ENCODE results near the gene AIMP2. TPM values are rescaled to one million over a fixed set of nuclear protein-coding genes. Genes with fewer than 3 reads are reported as not detected.

Gene AIMP2
- total and polyA plus RNA-seq, 2 of the 8 experiments (the other 6 are each of a cell fraction or from before 2014, with no cell fraction given): 85.6 to 99.0 TPM

DNA sequence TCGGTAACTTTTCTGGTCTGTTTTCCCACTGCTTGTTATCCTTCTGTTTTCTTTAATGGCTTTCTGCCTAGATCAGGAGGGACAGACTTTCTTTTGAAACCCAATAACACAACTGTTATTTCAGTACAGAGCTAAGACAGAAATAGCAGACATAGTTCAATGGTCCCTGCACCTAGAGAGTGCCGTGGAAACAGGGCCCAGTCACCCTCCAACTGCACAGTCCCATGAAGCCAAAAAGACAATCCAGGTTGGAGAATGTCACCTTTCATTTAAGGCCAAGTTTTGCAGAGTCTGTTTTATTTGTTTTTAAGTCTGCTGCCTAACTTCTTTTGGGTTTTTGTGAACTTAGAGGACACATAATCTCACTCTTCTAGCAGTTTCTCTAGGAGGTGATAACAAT is 2.5 kb downstream of the AIMP2 start (continued):
- TF ChIP-seq, protein P1, sequence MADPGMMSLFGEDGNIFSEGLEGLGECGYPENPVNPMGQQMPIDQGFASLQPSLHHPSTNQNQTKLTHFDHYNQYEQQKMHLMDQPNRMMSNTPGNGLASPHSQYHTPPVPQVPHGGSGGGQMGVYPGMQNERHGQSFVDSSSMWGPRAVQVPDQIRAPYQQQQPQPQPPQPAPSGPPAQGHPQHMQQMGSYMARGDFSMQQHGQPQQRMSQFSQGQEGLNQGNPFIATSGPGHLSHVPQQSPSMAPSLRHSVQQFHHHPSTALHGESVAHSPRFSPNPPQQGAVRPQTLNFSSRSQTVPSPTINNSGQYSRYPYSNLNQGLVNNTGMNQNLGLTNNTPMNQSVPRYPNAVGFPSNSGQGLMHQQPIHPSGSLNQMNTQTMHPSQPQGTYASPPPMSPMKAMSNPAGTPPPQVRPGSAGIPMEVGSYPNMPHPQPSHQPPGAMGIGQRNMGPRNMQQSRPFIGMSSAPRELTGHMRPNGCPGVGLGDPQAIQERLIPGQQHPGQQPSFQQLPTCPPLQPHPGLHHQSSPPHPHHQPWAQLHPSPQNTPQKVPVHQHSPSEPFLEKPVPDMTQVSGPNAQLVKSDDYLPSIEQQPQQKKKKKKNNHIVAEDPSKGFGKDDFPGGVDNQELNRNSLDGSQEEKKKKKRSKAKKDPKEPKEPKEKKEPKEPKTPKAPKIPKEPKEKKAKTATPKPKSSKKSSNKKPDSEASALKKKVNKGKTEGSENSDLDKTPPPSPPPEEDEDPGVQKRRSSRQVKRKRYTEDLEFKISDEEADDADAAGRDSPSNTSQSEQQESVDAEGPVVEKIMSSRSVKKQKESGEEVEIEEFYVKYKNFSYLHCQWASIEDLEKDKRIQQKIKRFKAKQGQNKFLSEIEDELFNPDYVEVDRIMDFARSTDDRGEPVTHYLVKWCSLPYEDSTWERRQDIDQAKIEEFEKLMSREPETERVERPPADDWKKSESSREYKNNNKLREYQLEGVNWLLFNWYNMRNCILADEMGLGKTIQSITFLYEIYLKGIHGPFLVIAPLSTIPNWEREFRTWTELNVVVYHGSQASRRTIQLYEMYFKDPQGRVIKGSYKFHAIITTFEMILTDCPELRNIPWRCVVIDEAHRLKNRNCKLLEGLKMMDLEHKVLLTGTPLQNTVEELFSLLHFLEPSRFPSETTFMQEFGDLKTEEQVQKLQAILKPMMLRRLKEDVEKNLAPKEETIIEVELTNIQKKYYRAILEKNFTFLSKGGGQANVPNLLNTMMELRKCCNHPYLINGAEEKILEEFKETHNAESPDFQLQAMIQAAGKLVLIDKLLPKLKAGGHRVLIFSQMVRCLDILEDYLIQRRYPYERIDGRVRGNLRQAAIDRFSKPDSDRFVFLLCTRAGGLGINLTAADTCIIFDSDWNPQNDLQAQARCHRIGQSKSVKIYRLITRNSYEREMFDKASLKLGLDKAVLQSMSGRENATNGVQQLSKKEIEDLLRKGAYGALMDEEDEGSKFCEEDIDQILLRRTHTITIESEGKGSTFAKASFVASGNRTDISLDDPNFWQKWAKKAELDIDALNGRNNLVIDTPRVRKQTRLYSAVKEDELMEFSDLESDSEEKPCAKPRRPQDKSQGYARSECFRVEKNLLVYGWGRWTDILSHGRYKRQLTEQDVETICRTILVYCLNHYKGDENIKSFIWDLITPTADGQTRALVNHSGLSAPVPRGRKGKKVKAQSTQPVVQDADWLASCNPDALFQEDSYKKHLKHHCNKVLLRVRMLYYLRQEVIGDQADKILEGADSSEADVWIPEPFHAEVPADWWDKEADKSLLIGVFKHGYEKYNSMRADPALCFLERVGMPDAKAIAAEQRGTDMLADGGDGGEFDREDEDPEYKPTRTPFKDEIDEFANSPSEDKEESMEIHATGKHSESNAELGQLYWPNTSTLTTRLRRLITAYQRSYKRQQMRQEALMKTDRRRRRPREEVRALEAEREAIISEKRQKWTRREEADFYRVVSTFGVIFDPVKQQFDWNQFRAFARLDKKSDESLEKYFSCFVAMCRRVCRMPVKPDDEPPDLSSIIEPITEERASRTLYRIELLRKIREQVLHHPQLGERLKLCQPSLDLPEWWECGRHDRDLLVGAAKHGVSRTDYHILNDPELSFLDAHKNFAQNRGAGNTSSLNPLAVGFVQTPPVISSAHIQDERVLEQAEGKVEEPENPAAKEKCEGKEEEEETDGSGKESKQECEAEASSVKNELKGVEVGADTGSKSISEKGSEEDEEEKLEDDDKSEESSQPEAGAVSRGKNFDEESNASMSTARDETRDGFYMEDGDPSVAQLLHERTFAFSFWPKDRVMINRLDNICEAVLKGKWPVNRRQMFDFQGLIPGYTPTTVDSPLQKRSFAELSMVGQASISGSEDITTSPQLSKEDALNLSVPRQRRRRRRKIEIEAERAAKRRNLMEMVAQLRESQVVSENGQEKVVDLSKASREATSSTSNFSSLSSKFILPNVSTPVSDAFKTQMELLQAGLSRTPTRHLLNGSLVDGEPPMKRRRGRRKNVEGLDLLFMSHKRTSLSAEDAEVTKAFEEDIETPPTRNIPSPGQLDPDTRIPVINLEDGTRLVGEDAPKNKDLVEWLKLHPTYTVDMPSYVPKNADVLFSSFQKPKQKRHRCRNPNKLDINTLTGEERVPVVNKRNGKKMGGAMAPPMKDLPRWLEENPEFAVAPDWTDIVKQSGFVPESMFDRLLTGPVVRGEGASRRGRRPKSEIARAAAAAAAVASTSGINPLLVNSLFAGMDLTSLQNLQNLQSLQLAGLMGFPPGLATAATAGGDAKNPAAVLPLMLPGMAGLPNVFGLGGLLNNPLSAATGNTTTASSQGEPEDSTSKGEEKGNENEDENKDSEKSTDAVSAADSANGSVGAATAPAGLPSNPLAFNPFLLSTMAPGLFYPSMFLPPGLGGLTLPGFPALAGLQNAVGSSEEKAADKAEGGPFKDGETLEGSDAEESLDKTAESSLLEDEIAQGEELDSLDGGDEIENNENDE (IDR thresholded peaks at IDR 0.05; ENCODE audit: insufficient replicate concordance, low read length): no peak
- TF ChIP-seq NANOG (IDR thresholded peaks at IDR 0.05; ENCODE audit: insufficient read depth, low read depth, low read length, poor library complexity, severe bottlenecking): no peak
- no peak for TF ChIP-seq SIX5 (IDR thresholded peaks at IDR 0.05; ENCODE audit: low read depth, low read length)
- TF ChIP-seq JUN (IDR thresholded peaks at IDR 0.05; ENCODE audit: low read depth, low read length): no peak
- no peak for TF ChIP-seq BCL11A (IDR thresholded peaks at IDR 0.05; ENCODE audit: low read depth in 2 of 2, low read length in 2 of 2)

Measured in H1 (cell line).